Loucy (cell line): Measurements from ENCODE around the gene UBAC2.

ENCODE experiments used
- H2AFZ ChIP-seq: fragments of 200-600 bp; sonication (generic); 2 replicates; pipeline ENCODE4 v1.6.0; 2016; ENCODE audit warnings: antibody characterized with exemption, mild to moderate bottlenecking, low read length, moderate library complexity
- H3F3A ChIP-seq: fragments of 200-600 bp; 2 replicates; pipeline ENCODE4 v1.6.0; 2016; ENCODE audit warnings: antibody characterized with exemption, low read depth, mild to moderate bottlenecking
- H3K27me3 ChIP-seq: fragments of 200-600 bp; sonication (generic); 2 replicates; pipeline ENCODE4 v1.6.1; 2014; ENCODE audit warnings: low read length, mild to moderate bottlenecking; ENCODE audit not compliant: insufficient read depth, poor library complexity, severe bottlenecking
- H3K36me3 ChIP-seq: fragments of 200-600 bp; sonication (generic); 2 replicates; pipeline ENCODE4 v1.6.1; 2016; ENCODE audit warnings: low read length; ENCODE audit not compliant: insufficient read depth
- H3K4me1 ChIP-seq: fragments of 200-600 bp; sonication (generic); 2 replicates; pipeline ENCODE4 v1.5.1; 2014; ENCODE audit warnings: low read length, mild to moderate bottlenecking; ENCODE audit not compliant: insufficient read depth, poor library complexity, severe bottlenecking
- H3K4me2 ChIP-seq: fragments of 200-600 bp; sonication (generic); 2 replicates; pipeline ENCODE4 v1.6.0; 2014; ENCODE audit warnings: antibody characterized with exemption, low read length, low read depth, mild to moderate bottlenecking; ENCODE audit not compliant: poor library complexity, severe bottlenecking
- H3K4me3 ChIP-seq: fragments of 200-600 bp; sonication (generic); 2 replicates; pipeline ENCODE4 v1.5.1; 2014; ENCODE audit warnings: low read length, mild to moderate bottlenecking, mixed read lengths; ENCODE audit not compliant: poor library complexity, severe bottlenecking
- H3K79me2 ChIP-seq: fragments of 200-600 bp; sonication (generic); 2 replicates; pipeline ENCODE4 v1.6.1; 2014; ENCODE audit warnings: low read length; ENCODE audit not compliant: insufficient read depth
- H3K9ac ChIP-seq: fragments of 200-600 bp; sonication (generic); 2 replicates; pipeline ENCODE4 v1.6.0; 2014; ENCODE audit warnings: mild to moderate bottlenecking, low read depth, low read length, moderate library complexity; ENCODE audit not compliant: poor library complexity, severe bottlenecking
- H3K9me2 ChIP-seq: fragments of 200-600 bp; sonication (generic); replicated peaks from 2 replicates; pipeline ENCODE4 v1.6.1; 2016; ENCODE audit warnings: low read depth, low read length, mixed read lengths
- H3K9me3 ChIP-seq: fragments of 200-600 bp; sonication (generic); 2 replicates; pipeline ENCODE4 v1.6.1; 2014; ENCODE audit warnings: mild to moderate bottlenecking, antibody characterized with exemption, low read length, low read depth; ENCODE audit not compliant: insufficient read depth
- H4K20me1 ChIP-seq: fragments of 200-600 bp; sonication (generic); 2 replicates; pipeline ENCODE4 v1.6.0; 2014; ENCODE audit warnings: antibody characterized with exemption, low read length, mild to moderate bottlenecking; ENCODE audit not compliant: insufficient read depth, poor library complexity, severe bottlenecking
- EZH2phosphoT487 ChIP-seq: fragments of 200-600 bp; IDR thresholded peaks from 2 replicates; pipeline ENCODE4 v1.6.1; 2018; ENCODE audit warnings: antibody characterized with exemption, mild to moderate bottlenecking, moderate library complexity, borderline replicate concordance
- TF ChIP-seq, protein P1 (sequence below): fragments of 200-600 bp; sonication (generic); conservative IDR thresholded peaks from 2 replicates; pipeline ENCODE4 v1.5.1; 2014; ENCODE audit warnings: mild to moderate bottlenecking, antibody characterized with exemption, low read length

Gene UBAC2

DNA sequence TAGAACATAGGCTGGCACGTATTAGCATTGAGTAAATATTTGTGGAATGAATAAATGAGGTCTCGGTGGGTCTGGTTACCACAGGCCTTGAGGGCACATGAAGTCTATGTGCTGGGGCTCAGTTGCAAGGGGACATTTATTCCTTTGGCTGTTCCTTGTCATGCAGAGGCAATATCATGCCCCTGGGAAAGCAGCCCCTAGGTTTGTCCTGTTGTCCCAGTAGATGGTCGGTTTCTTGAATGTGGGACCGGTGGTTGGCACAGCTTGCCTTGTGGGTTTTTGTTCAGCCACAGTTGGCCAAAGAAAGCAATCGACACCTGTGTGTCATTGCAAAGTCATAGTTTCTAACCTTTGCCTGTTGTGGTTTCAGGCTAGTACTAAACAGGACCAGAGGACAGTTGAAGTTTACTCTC is 131.2 kb downstream of the UBAC2 start:
- Histone ChIP-seq H3K4me2 (peak overlapping the region; percentile 14), H3K79me2 (no peaks in the 10 kb centered on the region), H3K9me3 (no peaks in the 10 kb centered on the region), H3K27me3 (no peaks in the 10 kb centered on the region), H3K4me3 (no peak overlapping the region), H4K20me1 (no peaks in the 10 kb centered on the region), H2AFZ (no peak overlapping the region), H3K9ac (no peak overlapping the region), H3K9me2 (no peaks in the 10 kb centered on the region), H3K4me1 (peaks cover 25% of the 10 kb centered on the region), H3K36me3 (peaks cover 23% of the 10 kb centered on the region; the same call in 1 of the 2 replicates), H3F3A (no peaks in the 10 kb centered on the region)
- no peak for TF ChIP-seq EZH2phosphoT487
- TF ChIP-seq, protein P1, sequence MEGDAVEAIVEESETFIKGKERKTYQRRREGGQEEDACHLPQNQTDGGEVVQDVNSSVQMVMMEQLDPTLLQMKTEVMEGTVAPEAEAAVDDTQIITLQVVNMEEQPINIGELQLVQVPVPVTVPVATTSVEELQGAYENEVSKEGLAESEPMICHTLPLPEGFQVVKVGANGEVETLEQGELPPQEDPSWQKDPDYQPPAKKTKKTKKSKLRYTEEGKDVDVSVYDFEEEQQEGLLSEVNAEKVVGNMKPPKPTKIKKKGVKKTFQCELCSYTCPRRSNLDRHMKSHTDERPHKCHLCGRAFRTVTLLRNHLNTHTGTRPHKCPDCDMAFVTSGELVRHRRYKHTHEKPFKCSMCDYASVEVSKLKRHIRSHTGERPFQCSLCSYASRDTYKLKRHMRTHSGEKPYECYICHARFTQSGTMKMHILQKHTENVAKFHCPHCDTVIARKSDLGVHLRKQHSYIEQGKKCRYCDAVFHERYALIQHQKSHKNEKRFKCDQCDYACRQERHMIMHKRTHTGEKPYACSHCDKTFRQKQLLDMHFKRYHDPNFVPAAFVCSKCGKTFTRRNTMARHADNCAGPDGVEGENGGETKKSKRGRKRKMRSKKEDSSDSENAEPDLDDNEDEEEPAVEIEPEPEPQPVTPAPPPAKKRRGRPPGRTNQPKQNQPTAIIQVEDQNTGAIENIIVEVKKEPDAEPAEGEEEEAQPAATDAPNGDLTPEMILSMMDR = no peak

- Histone ChIP-seq H3F3A (no peaks in the 10 kb centered on the region), H3K36me3 (peaks cover 23% of the 10 kb centered on the region; the same call in 1 of the 2 replicates), H3K4me3 (no peak overlapping the region), H3K9me2 (no peaks in the 10 kb centered on the region), H3K9ac (no peak overlapping the region), H3K4me2 (peak overlapping the region; percentile 14), H3K4me1 (peaks cover 27% of the 10 kb centered on the region), H4K20me1 (no peaks in the 10 kb centered on the region), H3K9me3 (no peaks in the 10 kb centered on the region), H3K27me3 (no peaks in the 10 kb centered on the region), H2AFZ (no peak overlapping the region), H3K79me2 (no peaks in the 10 kb centered on the region)
- TF ChIP-seq EZH2phosphoT487 = no peak
- TF ChIP-seq, protein P1 = no peak
These were observed 131.8 kb downstream of the UBAC2 start for GRCh38 chr13:99332456-99332855.

DNA sequence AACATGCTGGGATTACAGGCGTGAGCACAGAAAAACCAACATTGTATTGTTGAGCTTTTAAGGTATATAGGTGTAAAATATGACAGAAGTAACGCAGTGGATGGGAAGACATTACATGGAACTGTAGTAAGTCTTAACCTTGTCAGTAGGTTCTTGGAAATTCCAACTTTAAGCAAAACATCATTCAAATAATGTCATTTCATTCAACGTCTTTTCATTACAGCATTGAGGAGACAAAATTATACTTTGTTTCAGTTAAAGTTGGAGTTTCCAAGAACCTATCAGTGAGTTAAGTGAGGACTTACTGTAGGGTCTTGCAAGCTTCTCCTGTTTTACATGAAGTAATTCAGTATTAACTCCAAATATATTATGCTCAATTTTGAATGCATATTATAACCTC is 133.6 kb downstream of the UBAC2 start:
- no peaks in the 10 kb centered on the region for H3K27me3 ChIP-seq
- no peaks in the 10 kb centered on the region for H3K79me2 ChIP-seq
- no peak overlapping the region for H3K4me2 ChIP-seq
- no peaks in the 10 kb centered on the region for H3K9me3 ChIP-seq
- H2AFZ ChIP-seq = no peak overlapping the region
- no peak overlapping the region for H3K4me3 ChIP-seq
- H4K20me1 ChIP-seq = no peaks in the 10 kb centered on the region
- peaks cover 30% of the 10 kb centered on the region for H3K4me1 ChIP-seq
- TF ChIP-seq, protein P1 = no peak
- TF ChIP-seq EZH2phosphoT487 = no peak
- no peaks in the 10 kb centered on the region for H3K9me2 ChIP-seq
- H3F3A ChIP-seq = no peaks in the 10 kb centered on the region
- no peak overlapping the region for H3K9ac ChIP-seq
- peaks cover 14% of the 10 kb centered on the region; the same call in 1 of the 2 replicates for H3K36me3 ChIP-seq
